GM12878 (cell line): ENCODE data around the gene MYO3B. TPM values are rescaled to one million over a fixed set of nuclear protein-coding genes. Genes with fewer than 3 reads are reported as not detected.

Source experiments
- ATAC-seq: fragments of 200-7000 bp; cut with Tn5 transposase; 3 replicates; pipeline ENCODE4 v1.9.1; 2020; ENCODE audit warnings: mild to moderate bottlenecking, moderate library complexity
- BruUV-seq: library from RNA; stranded (reverse); fragments of 400-500 nt; replicated peaks from 2 replicates; lab custom pipeline; 2021; lab: Mats Ljungman, UMichigan
- CTCF ChIA-PET: fragments of 300-600 bp; sonication (Branson Sonifier 250); formaldehyde crosslinking; extraction: SDS; loops from one replicate; lab custom pipeline; 2021; ENCODE audit warnings: inconsistent platforms; lab: Yijun Ruan, JAX
- POLR2A ChIA-PET: fragments of 350-600 bp; formaldehyde crosslinking; extraction: SDS; loops from one replicate; lab custom pipeline; 2021; ENCODE audit warnings: inconsistent platforms; lab: Charles Lee
- RAD21 ChIA-PET: fragments of 300-600 bp; sonication (Branson Sonifier 250); formaldehyde crosslinking; loops from one replicate; lab custom pipeline; 2023; ENCODE audit warnings: antibody characterized with exemption; ENCODE audit not compliant: unreplicated experiment; lab: Charles Lee
- SMC1A ChIA-PET: fragments of 300-600 bp; sonication (Branson Sonifier 250); formaldehyde crosslinking; loops from one replicate; lab custom pipeline; 2023; ENCODE audit not compliant: unreplicated experiment, uncharacterized antibody; lab: Charles Lee
- DNase-seq: peaks from one replicate; pipeline ENCODE4 v3.0.0-alpha.2; 2011; ENCODE audit warnings: low read depth, low spot score
- FAIRE-seq: peaks from 3 replicates; lab custom pipeline; 2011; peaks lifted over from hg19 to GRCh38; lab: Jason Lieb, UNC
- H2AFZ ChIP-seq: 2 replicates; pipeline ENCODE4 v1.6.0; 2011; ENCODE audit warnings: low read depth, low read length, control low read depth; ENCODE audit not compliant: control insufficient read depth
- H3K27ac ChIP-seq: 2 replicates; pipeline ENCODE4 v1.5.1; 2011; ENCODE audit warnings: control low read depth; ENCODE audit not compliant: control insufficient read depth, insufficient read depth
- H3K27me3 ChIP-seq, 2 experiments: replicated peaks in 1 of 2; 2 replicates each; pipeline versions ENCODE4 v1.6.0 to v1.6.1; 2011; ENCODE audit warnings: low read length in 1 of 2; ENCODE audit not compliant: control insufficient read depth in 2 of 2, insufficient read depth in 2 of 2
- H3K36me3 ChIP-seq, 2 experiments: 2 replicates each; pipeline ENCODE4 v1.5.1; 2011; ENCODE audit warnings: low read length in 1 of 2; ENCODE audit not compliant: control insufficient read depth in 2 of 2, insufficient read depth in 2 of 2
- H3K4me1 ChIP-seq: 2 replicates; pipeline ENCODE4 v1.6.1; 2011; ENCODE audit warnings: mild to moderate bottlenecking, low read length, moderate library complexity, mixed read lengths; ENCODE audit not compliant: control insufficient read depth, insufficient read depth
- H3K4me2 ChIP-seq: 2 replicates; pipeline ENCODE4 v1.6.0; 2011; ENCODE audit warnings: control low read depth; ENCODE audit not compliant: control insufficient read depth, insufficient read depth
- H3K4me3 ChIP-seq: fragments of 200-600 bp; sonication (generic); 2 replicates; pipeline ENCODE4 v1.5.1; 2016
- H3K79me2 ChIP-seq: 2 replicates; pipeline ENCODE4 v1.6.0; 2011; ENCODE audit warnings: low read length; ENCODE audit not compliant: control insufficient read depth, insufficient read depth
- H3K9ac ChIP-seq: 2 replicates; pipeline ENCODE4 v1.8.0; 2011; ENCODE audit warnings: low read length, control low read depth, mixed read lengths; ENCODE audit not compliant: control insufficient read depth, insufficient read depth
- H3K9me3 ChIP-seq: replicated peaks from 3 replicates; pipeline ENCODE4 v1.5.1; 2011; ENCODE audit warnings: mild to moderate bottlenecking, low read length; ENCODE audit not compliant: control insufficient read depth, insufficient read depth
- H4K20me1 ChIP-seq: 2 replicates; pipeline ENCODE4 v1.6.0; 2011; ENCODE audit not compliant: control insufficient read depth, insufficient read depth
- BACH1 ChIP-seq: fragments of 450-650 bp; IDR thresholded peaks from 2 replicates; pipeline ENCODE4 v1.6.1; 2017; ENCODE audit warnings: mild to moderate bottlenecking, borderline replicate concordance
- DPF2 ChIP-seq: fragments of 450-650 bp; IDR thresholded peaks from 2 replicates; pipeline ENCODE4 v1.6.1; 2017; ENCODE audit warnings: mild to moderate bottlenecking
- HCFC1 ChIP-seq: fragments of 150-350 bp; IDR thresholded peaks from 2 replicates; pipeline ENCODE4 v1.6.1; 2014; ENCODE audit warnings: low read length
- HDAC6 ChIP-seq: fragments of 200-600 bp; sonication (generic); IDR thresholded peaks from one replicate; pipeline ENCODE4 v1.8.0; 2017; ENCODE audit warnings: antibody characterized with exemption; ENCODE audit not compliant: unreplicated experiment
- KAT2A ChIP-seq: conservative IDR thresholded peaks from 2 replicates; pipeline ENCODE4 v1.6.1; 2011; ENCODE audit warnings: low read depth, low read length; ENCODE audit not compliant: control insufficient read depth
- NBN ChIP-seq: fragments of 450-650 bp; IDR thresholded peaks from 2 replicates; pipeline ENCODE4 v1.6.1; 2016
- PAX5 ChIP-seq: IDR thresholded peaks from 2 replicates; pipeline ENCODE4 v1.6.1; 2011; ENCODE audit warnings: low read depth, low read length, borderline replicate concordance
- WGBS: methylation state at CpG from one replicate; pipeline ENCODE4 v1.1.6; 2016; ENCODE audit warnings: low lambda C conversion rate; ENCODE audit not compliant: insufficient replicate concordance, insufficient coverage; ENCODE audit errors: missing lambda C conversion rate; 5-methylcytosine and 5-hydroxymethylcytosine counted together
- in situ Hi-C: fragments of 300-500 bp; cut with MboI; formaldehyde crosslinking; loops from 9 replicates; pipeline ENCODE4 v1.14.3; 2018; ENCODE audit warnings: mixed read lengths
- intact Hi-C: fragments of 100-400 bp; cut with micrococcal nuclease; formaldehyde crosslinking; loops from one replicate; pipeline ENCODE4 v1.14.2; 2022; ENCODE audit not compliant: unreplicated experiment
- polyA plus RNA-seq, 11 experiments: library from polyadenylated mRNA; depleted of rRNA in 4 of 11; unstranded in 6 of 11; stranded (reverse) in 5 of 11; fragments of >200 nt; fragmentation: Nextera tagmentation in 4 of 11; fragmentation: Illumina TruSeq in 1 of 11; extraction: Ambion mirVana in 4 of 11; extraction: Trizol in 1 of 11; gene quantifications; 1 replicate in 1 of 11; 2 replicates in 10 of 11; pipeline versions ENCODE4 v1.2.1 to v1.2.3, GENCODE V29; 2011 to 2016; ENCODE audit warnings: inconsistent platforms in 2 of 11, missing spikeins in 2 of 11, low read depth in 1 of 11
- total RNA-seq, 4 experiments: library from RNA; depleted of rRNA in 3 of 4; stranded (reverse); fragments of >200 nt in 3 of 4; fragmentation: Illumina TruSeq in 1 of 4; extraction: Trizol in 1 of 4; gene quantifications; 2 replicates each; pipeline versions ENCODE4 v1.2.1 to v1.2.3, GENCODE V29; 2013 to 2021
- TF ChIP-seq, protein P1 (sequence below): fragments of 150-350 bp; IDR thresholded peaks from 2 replicates; pipeline ENCODE4 v1.6.1; 2016; ENCODE audit warnings: low read depth, low read length

The MYO3B gene
- total and polyA plus RNA-seq, 10 of the 15 experiments (the other 5 are each of a cell fraction or from before 2014, with no cell fraction given): 1.1 to 7.1 (median 2.1) TPM

DNA sequence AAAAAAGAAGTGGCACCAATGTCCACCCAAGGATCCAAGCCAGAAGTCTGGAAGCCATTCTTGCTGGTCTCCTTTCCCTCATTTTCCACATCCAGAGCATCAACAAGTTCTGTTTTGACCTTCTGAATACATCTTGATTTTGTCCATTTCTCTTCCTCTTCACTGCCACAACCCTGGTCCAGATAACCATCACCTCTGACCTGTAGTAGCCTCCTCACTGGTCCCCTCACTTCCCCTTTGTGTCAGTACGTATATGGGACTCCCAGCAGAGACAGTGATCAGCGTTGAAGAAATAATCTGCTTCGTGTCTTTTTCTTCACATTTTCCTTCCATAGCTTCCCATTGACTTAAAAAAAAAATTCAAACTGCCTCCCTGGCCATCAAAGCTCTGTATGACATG lies 427.9 kb downstream of the MYO3B start:
- no peaks in the 10 kb centered on the region for H3K9me3 ChIP-seq
- H3K4me2 ChIP-seq: no peak overlapping the region
- no peak for DNase-seq
- no peak for ATAC-seq
- no peak overlapping the region for H3K9ac ChIP-seq
- H3K27ac ChIP-seq: no peak overlapping the region
- FAIRE-seq: no peak
- no peaks in the 10 kb centered on the region for H3K36me3 ChIP-seq
- SMC1A ChIA-PET: no interaction called here
- H3K27me3 ChIP-seq: no peaks in the 10 kb centered on the region
- no peaks in the 10 kb centered on the region for H3K79me2 ChIP-seq
- H3K4me3 ChIP-seq: no peak overlapping the region
- H2AFZ ChIP-seq: no peak overlapping the region
- no peaks in the 10 kb centered on the region; the same call in 1 of the 2 replicates for H4K20me1 ChIP-seq
- no TSS peak for BruUV-seq
- no peaks in the 10 kb centered on the region for H3K4me1 ChIP-seq
- 23% methylated on average over 3 of the region's 3 CpGs for WGBS
- RAD21 ChIA-PET: no interaction called here
- intact Hi-C loops: no loop called here
- TF ChIP-seq, protein P1, sequence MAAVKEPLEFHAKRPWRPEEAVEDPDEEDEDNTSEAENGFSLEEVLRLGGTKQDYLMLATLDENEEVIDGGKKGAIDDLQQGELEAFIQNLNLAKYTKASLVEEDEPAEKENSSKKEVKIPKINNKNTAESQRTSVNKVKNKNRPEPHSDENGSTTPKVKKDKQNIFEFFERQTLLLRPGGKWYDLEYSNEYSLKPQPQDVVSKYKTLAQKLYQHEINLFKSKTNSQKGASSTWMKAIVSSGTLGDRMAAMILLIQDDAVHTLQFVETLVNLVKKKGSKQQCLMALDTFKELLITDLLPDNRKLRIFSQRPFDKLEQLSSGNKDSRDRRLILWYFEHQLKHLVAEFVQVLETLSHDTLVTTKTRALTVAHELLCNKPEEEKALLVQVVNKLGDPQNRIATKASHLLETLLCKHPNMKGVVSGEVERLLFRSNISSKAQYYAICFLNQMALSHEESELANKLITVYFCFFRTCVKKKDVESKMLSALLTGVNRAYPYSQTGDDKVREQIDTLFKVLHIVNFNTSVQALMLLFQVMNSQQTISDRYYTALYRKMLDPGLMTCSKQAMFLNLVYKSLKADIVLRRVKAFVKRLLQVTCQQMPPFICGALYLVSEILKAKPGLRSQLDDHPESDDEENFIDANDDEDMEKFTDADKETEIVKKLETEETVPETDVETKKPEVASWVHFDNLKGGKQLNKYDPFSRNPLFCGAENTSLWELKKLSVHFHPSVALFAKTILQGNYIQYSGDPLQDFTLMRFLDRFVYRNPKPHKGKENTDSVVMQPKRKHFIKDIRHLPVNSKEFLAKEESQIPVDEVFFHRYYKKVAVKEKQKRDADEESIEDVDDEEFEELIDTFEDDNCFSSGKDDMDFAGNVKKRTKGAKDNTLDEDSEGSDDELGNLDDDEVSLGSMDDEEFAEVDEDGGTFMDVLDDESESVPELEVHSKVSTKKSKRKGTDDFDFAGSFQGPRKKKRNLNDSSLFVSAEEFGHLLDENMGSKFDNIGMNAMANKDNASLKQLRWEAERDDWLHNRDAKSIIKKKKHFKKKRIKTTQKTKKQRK: no peak
- TF ChIP-seq HCFC1 (no peak), PAX5 (no peak), HDAC6 (no peak), BACH1 (no peak), DPF2 (no peak), KAT2A (no peak), NBN (no peak)
- CTCF ChIA-PET: no interaction called here
- POLR2A ChIA-PET: no interaction called here
- in situ Hi-C loops: no loop called here
